ENCODE data around the gene MAP2K7. TPM values are rescaled to one million over a fixed set of nuclear protein-coding genes. Genes with fewer than 3 reads are reported as not detected.

MAP2K7 gene
- total RNA-seq, 1 donor: 23.2 TPM

- peaks cover 15% of the 10 kb centered on the region for H3K4me1 ChIP-seq (ENCODE audit: insufficient read depth, low read length)
- H3K9me3 ChIP-seq (ENCODE audit: low read depth, low read length): no peaks in the 10 kb centered on the region
- H3K4me3 ChIP-seq (ENCODE audit: low read length): no peak overlapping the region
- H3K27me3 ChIP-seq (ENCODE audit: insufficient read depth, low read length): peaks cover 32% of the 10 kb centered on the region
Observed at GRCh38 chr19:7863157-7863970, 40.3 kb upstream of the MAP2K7 start.

- H3K27me3 ChIP-seq (ENCODE audit: insufficient read depth, low read length): peaks cover 37% of the 10 kb centered on the region
- no peak overlapping the region for H3K4me3 ChIP-seq (ENCODE audit: low read length)
- peaks cover 22% of the 10 kb centered on the region for H3K4me1 ChIP-seq (ENCODE audit: insufficient read depth, low read length)
- H3K9me3 ChIP-seq (ENCODE audit: low read depth, low read length): no peaks in the 10 kb centered on the region
Observed at GRCh38 chr19:7863971-7864689, 39.5 kb upstream of the MAP2K7 start.

- Histone ChIP-seq H3K9me3 (ENCODE audit: low read depth, low read length) (no peaks in the 10 kb centered on the region), H3K27me3 (ENCODE audit: insufficient read depth, low read length) (peaks cover 37% of the 10 kb centered on the region), H3K4me1 (ENCODE audit: insufficient read depth, low read length) (peaks cover 27% of the 10 kb centered on the region), H3K4me3 (ENCODE audit: low read length) (no peak overlapping the region)
Observed at GRCh38 chr19:7864690-7865074, 39.0 kb upstream of the MAP2K7 start.

GRCh38 chr19:7865262-7865911 lies 38.3 kb upstream of the MAP2K7 start:
- Histone ChIP-seq H3K27me3 (ENCODE audit: insufficient read depth, low read length) (peaks cover 37% of the 10 kb centered on the region), H3K9me3 (ENCODE audit: low read depth, low read length) (no peaks in the 10 kb centered on the region), H3K4me3 (ENCODE audit: low read length) (no peak overlapping the region), H3K4me1 (ENCODE audit: insufficient read depth, low read length) (peaks cover 31% of the 10 kb centered on the region)

- no peaks in the 10 kb centered on the region for H3K9me3 ChIP-seq (ENCODE audit: low read depth, low read length)
- no peak overlapping the region for H3K4me3 ChIP-seq (ENCODE audit: low read length)
- H3K27me3 ChIP-seq (ENCODE audit: insufficient read depth, low read length): peaks cover 30% of the 10 kb centered on the region
- peaks cover 32% of the 10 kb centered on the region for H3K4me1 ChIP-seq (ENCODE audit: insufficient read depth, low read length)
Observed at GRCh38 chr19:7866399-7867091, 37.1 kb upstream of the MAP2K7 start.

GRCh38 chr19:7867092-7867844 lies 36.4 kb upstream of the MAP2K7 start:
- H3K9me3 ChIP-seq (ENCODE audit: low read depth, low read length): no peaks in the 10 kb centered on the region
- H3K4me3 ChIP-seq (ENCODE audit: low read length): no peak overlapping the region
- H3K4me1 ChIP-seq (ENCODE audit: insufficient read depth, low read length): peaks cover 32% of the 10 kb centered on the region
- H3K27me3 ChIP-seq (ENCODE audit: insufficient read depth, low read length): peaks cover 26% of the 10 kb centered on the region

GRCh38 chr19:7868326-7868670 lies 35.4 kb upstream of the MAP2K7 start:
- peaks cover 31% of the 10 kb centered on the region for H3K27me3 ChIP-seq (ENCODE audit: insufficient read depth, low read length)
- peaks cover 34% of the 10 kb centered on the region for H3K4me1 ChIP-seq (ENCODE audit: insufficient read depth, low read length)
- H3K9me3 ChIP-seq (ENCODE audit: low read depth, low read length): no peaks in the 10 kb centered on the region
- no peak overlapping the region for H3K4me3 ChIP-seq (ENCODE audit: low read length)

- H3K4me1 ChIP-seq (ENCODE audit: insufficient read depth, low read length): peaks cover 37% of the 10 kb centered on the region
- no peaks in the 10 kb centered on the region for H3K9me3 ChIP-seq (ENCODE audit: low read depth, low read length)
- peaks cover 30% of the 10 kb centered on the region for H3K27me3 ChIP-seq (ENCODE audit: insufficient read depth, low read length)
- H3K4me3 ChIP-seq (ENCODE audit: low read length): peak overlapping the region; percentile 22
Observed at GRCh38 chr19:7868671-7869452, 34.8 kb upstream of the MAP2K7 start.

- H3K4me1 ChIP-seq (ENCODE audit: insufficient read depth, low read length): peaks cover 38% of the 10 kb centered on the region
- peak overlapping the region; percentile 10 for H3K4me3 ChIP-seq (ENCODE audit: low read length)
- H3K27me3 ChIP-seq (ENCODE audit: insufficient read depth, low read length): peaks cover 28% of the 10 kb centered on the region
Observed at GRCh38 chr19:7869453-7869909, 34.2 kb upstream of the MAP2K7 start.

GRCh38 chr19:7869910-7870511 lies 33.7 kb upstream of the MAP2K7 start:
- H3K4me3 ChIP-seq (ENCODE audit: low read length): peak overlapping the region; percentile 10
- no peaks in the 10 kb centered on the region for H3K9me3 ChIP-seq (ENCODE audit: low read depth, low read length)
- H3K4me1 ChIP-seq (ENCODE audit: insufficient read depth, low read length): peaks cover 42% of the 10 kb centered on the region
- H3K27me3 ChIP-seq (ENCODE audit: insufficient read depth, low read length): peaks cover 33% of the 10 kb centered on the region

More at GRCh38 chr19:7869453-7869909, 34.2 kb upstream of the MAP2K7 start:
- H3K9me3 ChIP-seq (ENCODE audit: low read depth, low read length): no peaks in the 10 kb centered on the region

- no peak overlapping the region for H3K4me3 ChIP-seq (ENCODE audit: low read length)
- no peaks in the 10 kb centered on the region for H3K9me3 ChIP-seq (ENCODE audit: low read depth, low read length)
- peaks cover 42% of the 10 kb centered on the region for H3K4me1 ChIP-seq (ENCODE audit: insufficient read depth, low read length)
- H3K27me3 ChIP-seq (ENCODE audit: insufficient read depth, low read length): peaks cover 31% of the 10 kb centered on the region
Observed at GRCh38 chr19:7870571-7871436, 32.9 kb upstream of the MAP2K7 start.

- Histone ChIP-seq H3K9me3 (ENCODE audit: low read depth, low read length) (no peaks in the 10 kb centered on the region), H3K4me1 (ENCODE audit: insufficient read depth, low read length) (peaks cover 42% of the 10 kb centered on the region), H3K27me3 (ENCODE audit: insufficient read depth, low read length) (peaks cover 33% of the 10 kb centered on the region), H3K4me3 (ENCODE audit: low read length) (no peak overlapping the region)
Observed at GRCh38 chr19:7871437-7872305, 32.0 kb upstream of the MAP2K7 start.

Data from mononuclear cell (primary cell).